CD8-positive, alpha-beta memory T cell (primary cell): ENCODE measurements around the gene CCDC7. TPM values are rescaled to one million over a fixed set of nuclear protein-coding genes. Genes with fewer than 3 reads are reported as not detected.
"Not testable (repeated sequence)": the region's sequence is repeated elsewhere in the genome, so short reads cannot be mapped to it uniquely, and the experiment has no call there.

Experiments used
- CTCF ChIA-PET: fragments of 350-600 bp; sonication (Branson Sonifier 250); formaldehyde crosslinking; loops from one replicate; lab custom pipeline; 2021; ENCODE audit warnings: antibody characterized with exemption; lab: Charles Lee
- POLR2A ChIA-PET: fragments of 350-600 bp; sonication (Branson Sonifier 250); formaldehyde crosslinking; loops from one replicate; lab custom pipeline; 2021; ENCODE audit warnings: antibody characterized with exemption; lab: Charles Lee
- DNase-seq, 5 donors: peaks; one replicate each; pipeline versions ENCODE4 v3.0.0 to v3.0.0-alpha.2; 2020 to 2022; ENCODE audit warnings: mixed read lengths in 1 of 5
- H3K27ac ChIP-seq: one replicate; pipeline ENCODE4 v1.7.0; 2013; ENCODE audit warnings: low read depth, mild to moderate bottlenecking, low read length, moderate library complexity
- H3K27me3 ChIP-seq: 2 replicates; pipeline ENCODE4 v1.7.0; 2013; ENCODE audit warnings: low read length, mild to moderate bottlenecking; ENCODE audit not compliant: insufficient read depth, poor library complexity, severe bottlenecking
- H3K36me3 ChIP-seq: 2 replicates; pipeline ENCODE4 v1.7.0; 2013; ENCODE audit warnings: mild to moderate bottlenecking, low read length, moderate library complexity; ENCODE audit not compliant: insufficient read depth
- H3K4me1 ChIP-seq: 2 replicates; pipeline ENCODE4 v1.7.0; 2013; ENCODE audit warnings: mild to moderate bottlenecking, low read length, moderate library complexity; ENCODE audit not compliant: insufficient read depth
- H3K4me3 ChIP-seq: 2 replicates; pipeline ENCODE4 v1.7.0; 2013; ENCODE audit warnings: mild to moderate bottlenecking, low read length
- H3K9me3 ChIP-seq: 2 replicates; pipeline ENCODE4 v1.7.0; 2013; ENCODE audit warnings: mild to moderate bottlenecking, low read length
- H3K27ac Mint-ChIP-seq, 8 donors: one replicate each; pipeline ENCODE4 v1.8.0; 2020 to 2021; ENCODE audit warnings: mixed read lengths in 8 of 8, mild to moderate bottlenecking in 6 of 8, inconsistent platforms in 3 of 8, moderate library complexity in 3 of 8
- H3K27me3 Mint-ChIP-seq, 2 donors: one replicate each; pipeline ENCODE4 v1.8.0; 2020 to 2021; ENCODE audit warnings: mixed read lengths in 2 of 2, mild to moderate bottlenecking in 1 of 2, moderate library complexity in 1 of 2
- H3K36me3 Mint-ChIP-seq, 3 donors: one replicate each; pipeline ENCODE4 v1.8.0; 2020 to 2021; ENCODE audit warnings: mixed read lengths in 3 of 3, inconsistent platforms in 1 of 3, mild to moderate bottlenecking in 1 of 3
- H3K4me1 Mint-ChIP-seq, 3 donors: one replicate each; pipeline ENCODE4 v1.8.0; 2020 to 2021; ENCODE audit warnings: mixed read lengths in 3 of 3, inconsistent platforms in 1 of 3, mild to moderate bottlenecking in 1 of 3
- H3K4me3 Mint-ChIP-seq, 7 donors: one replicate each; pipeline ENCODE4 v1.8.0; 2020 to 2021; ENCODE audit warnings: mixed read lengths in 7 of 7, mild to moderate bottlenecking in 6 of 7, moderate library complexity in 4 of 7, inconsistent platforms in 2 of 7
- H3K9me3 Mint-ChIP-seq, 5 donors: one replicate each; pipeline ENCODE4 v1.8.0; 2020 to 2022; ENCODE audit warnings: mixed read lengths in 5 of 5, mild to moderate bottlenecking in 3 of 5, moderate library complexity in 2 of 5, inconsistent platforms in 1 of 5
- polyA plus RNA-seq: library from polyadenylated mRNA; unstranded; fragments of 300-500 nt; fragmentation: Illumina TruSeq; gene quantifications from one replicate; pipeline ENCODE4 v1.2.3, GENCODE V29; 2021
- total RNA-seq, 2 experiments: library from RNA; stranded (reverse); gene quantifications; one replicate each; pipeline ENCODE4 v1.2.3, GENCODE V29; 2021

CCDC7 gene
- total and polyA plus RNA-seq, 3 experiments from 2014 or later = 11.6 to 12.2 (median 12.1) TPM

DNA sequence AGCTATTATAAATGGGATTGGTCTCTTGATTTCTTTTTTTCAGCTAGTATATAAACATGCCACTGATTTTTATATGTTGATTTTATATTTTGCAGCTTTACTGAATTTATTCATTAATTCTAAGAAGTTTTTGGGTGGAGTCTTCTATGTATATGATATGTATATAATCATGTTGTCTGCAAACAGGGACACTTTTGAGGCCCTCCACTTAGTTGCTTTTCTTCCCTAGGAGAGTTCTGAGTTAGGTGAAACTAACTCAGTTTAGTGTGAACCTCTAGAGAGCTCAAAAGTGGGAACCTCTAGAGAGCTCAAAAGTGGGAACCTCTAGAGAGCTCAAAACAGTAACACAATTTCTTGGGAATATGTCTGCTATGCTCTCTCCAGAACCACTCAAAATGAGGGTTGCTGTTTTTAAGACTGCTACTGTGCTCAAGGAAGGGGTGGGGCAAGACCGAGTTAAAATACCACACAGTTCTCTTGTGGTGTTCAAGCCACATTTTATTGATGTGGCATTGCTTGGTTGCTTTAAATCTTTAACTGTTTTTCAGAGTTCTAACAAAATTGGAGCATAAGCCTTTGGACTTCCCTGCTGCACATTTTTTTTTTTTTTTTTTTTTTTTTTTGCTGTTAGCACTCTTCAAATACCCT, 13.2 kb downstream of the CCDC7 start:
- Histone ChIP-seq H3K4me3 (peak overlapping the region; percentile 26), H3K9me3 (no peaks in the 10 kb centered on the region), H3K27ac (no peak overlapping the region), H3K27me3 (no peaks in the 10 kb centered on the region), H3K36me3 (peaks cover under 1% of the 10 kb centered on the region), H3K4me1 (peaks cover 41% of the 10 kb centered on the region)
- DNase-seq = peak in 4 of 5 donors; percentile 29 to 86 (median 74)
- no peaks in the 10 kb centered on the region for H3K9me3 Mint-ChIP-seq
- H3K27ac Mint-ChIP-seq = peak overlapping the region; percentile 51 to 90 (median 77)
- peak overlapping the region; percentile 3 to 73 (median 52) for H3K4me3 Mint-ChIP-seq
- POLR2A ChIA-PET = interaction anchor here (1.1 to 3.1 kb wide), 4 partner anchors 14 to 113 kb away, joined by 3 to 15 read pairs (median 4); partner anchors contain the start of gene CCDC7
- CTCF ChIA-PET = interaction anchor here (1.1 to 3.0 kb wide), 3 partner anchors 10 to 88 kb away, joined by 3 to 15 read pairs (median 7); partner anchors contain the start of gene CCDC7
- H3K4me1 Mint-ChIP-seq = peaks cover 43 to 60% (median 54%) of the 10 kb centered on the region in 3 donors
- peaks cover 14 to 26% (median 19%) of the 10 kb centered on the region in 3 donors for H3K36me3 Mint-ChIP-seq
- H3K27me3 Mint-ChIP-seq = no peaks in the 10 kb centered on the region

DNA sequence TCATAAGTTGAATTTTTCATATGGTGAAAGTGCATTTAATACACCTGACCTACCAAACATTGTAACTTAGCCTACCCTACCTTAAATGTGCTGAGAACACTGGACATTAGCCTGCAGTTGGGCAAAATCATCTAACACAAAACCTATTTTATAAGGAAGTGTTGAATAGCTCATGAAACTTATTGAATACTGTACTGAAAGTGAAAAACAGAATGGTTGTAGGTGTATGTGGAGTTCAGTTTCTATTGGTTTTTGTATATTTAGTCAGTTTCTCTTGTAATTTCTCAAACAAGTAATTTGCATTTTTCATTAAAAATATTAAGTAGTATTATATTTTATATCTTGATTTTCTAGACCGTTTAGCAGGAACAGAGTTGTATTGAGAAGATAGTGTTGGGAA, 15.3 kb downstream of the CCDC7 start:
- Histone ChIP-seq H3K4me3 (no peak overlapping the region), H3K27ac (no peak overlapping the region), H3K9me3 (no peaks in the 10 kb centered on the region), H3K36me3 (no peaks in the 10 kb centered on the region), H3K4me1 (peaks cover 41% of the 10 kb centered on the region), H3K27me3 (no peaks in the 10 kb centered on the region)
- H3K4me1 Mint-ChIP-seq = peaks cover 43 to 60% (median 56%) of the 10 kb centered on the region in 3 donors
- ChIA-PET CTCF (no interaction called here), POLR2A (no interaction called here)
- peak overlapping the region in 3 of 8 donors; percentile 29 to 36 (median 33) for H3K27ac Mint-ChIP-seq
- H3K9me3 Mint-ChIP-seq = no peaks in the 10 kb centered on the region
- no peaks in the 10 kb centered on the region for H3K27me3 Mint-ChIP-seq
- no peak for DNase-seq
- no peak overlapping the region for H3K4me3 Mint-ChIP-seq
- H3K36me3 Mint-ChIP-seq = peaks cover 17 to 26% (median 24%) of the 10 kb centered on the region in 3 donors

DNA sequence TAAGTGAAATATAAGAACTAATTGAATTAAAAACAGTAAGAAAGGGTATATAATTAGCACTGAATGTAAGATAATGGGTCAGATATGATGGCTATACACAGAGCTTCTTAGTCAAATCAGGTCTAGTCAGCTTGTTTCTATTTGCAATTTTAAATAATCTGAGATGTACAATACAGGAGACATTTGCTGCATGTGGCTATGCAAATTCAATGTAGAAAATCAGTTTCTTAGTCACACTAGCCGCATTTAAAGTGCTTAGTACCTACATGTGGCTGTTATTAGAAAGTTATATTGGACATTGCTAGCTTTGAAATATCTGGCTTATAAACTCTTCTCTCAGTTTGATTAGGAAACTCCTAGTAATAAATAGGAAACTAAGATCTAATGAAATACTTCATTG, 25.3 kb downstream of the CCDC7 start:
- Histone ChIP-seq H3K4me1 (no peaks in the 10 kb centered on the region), H3K27ac (no peak overlapping the region), H3K36me3 (no peaks in the 10 kb centered on the region), H3K9me3 (no peaks in the 10 kb centered on the region), H3K27me3 (no peaks in the 10 kb centered on the region), H3K4me3 (no peak overlapping the region)
- H3K27me3 Mint-ChIP-seq = no peaks in the 10 kb centered on the region
- ChIA-PET POLR2A (no interaction called here), CTCF (no interaction called here)
- H3K9me3 Mint-ChIP-seq = no peaks in the 10 kb centered on the region
- H3K4me3 Mint-ChIP-seq = no peak overlapping the region
- peaks cover 0 to 20% (median 0%) of the 10 kb centered on the region in 3 donors for H3K4me1 Mint-ChIP-seq
- H3K27ac Mint-ChIP-seq = no peak overlapping the region
- H3K36me3 Mint-ChIP-seq = peaks cover 27 to 65% (median 38%) of the 10 kb centered on the region in 3 donors
- no peak for DNase-seq

DNA sequence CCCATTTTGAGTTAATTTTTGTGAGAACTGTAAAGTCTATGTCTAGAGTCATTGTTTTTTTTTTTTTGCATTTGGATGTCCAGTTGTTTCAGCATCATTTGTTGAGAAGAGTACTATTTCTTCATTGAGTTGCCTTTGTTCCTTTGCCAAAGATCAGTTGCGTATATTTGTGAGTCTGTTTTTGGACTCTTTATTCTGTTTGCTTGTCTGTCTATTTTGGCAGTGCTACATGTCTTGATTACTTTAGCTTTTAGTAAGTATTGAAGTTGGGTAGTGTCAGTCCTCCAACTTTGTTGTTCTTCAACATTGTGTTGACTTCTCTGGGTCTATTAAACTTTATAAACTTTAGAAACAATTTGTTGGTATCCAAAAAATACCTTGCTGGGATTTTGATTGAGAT, 31.6 kb downstream of the CCDC7 start:
- POLR2A ChIA-PET = no interaction called here
- peaks cover 45 to 73% (median 66%) of the 10 kb centered on the region in 3 donors for H3K36me3 Mint-ChIP-seq
- Histone ChIP-seq H3K4me3 (no peak overlapping the region), H3K36me3 (peaks cover 5% of the 10 kb centered on the region), H3K27me3 (no peaks in the 10 kb centered on the region), H3K27ac (no peak overlapping the region), H3K4me1 (no peaks in the 10 kb centered on the region), H3K9me3 (no peaks in the 10 kb centered on the region)
- no peak for DNase-seq
- CTCF ChIA-PET = no interaction called here
- H3K4me3 Mint-ChIP-seq = no peak overlapping the region
- H3K9me3 Mint-ChIP-seq = peaks cover 8 to 17% (median 16%) of the 10 kb centered on the region in 5 donors
- no peak overlapping the region for H3K27ac Mint-ChIP-seq
- H3K27me3 Mint-ChIP-seq = no peaks in the 10 kb centered on the region
- H3K4me1 Mint-ChIP-seq = peaks cover 6 to 16% (median 10%) of the 10 kb centered on the region in 3 donors

DNA sequence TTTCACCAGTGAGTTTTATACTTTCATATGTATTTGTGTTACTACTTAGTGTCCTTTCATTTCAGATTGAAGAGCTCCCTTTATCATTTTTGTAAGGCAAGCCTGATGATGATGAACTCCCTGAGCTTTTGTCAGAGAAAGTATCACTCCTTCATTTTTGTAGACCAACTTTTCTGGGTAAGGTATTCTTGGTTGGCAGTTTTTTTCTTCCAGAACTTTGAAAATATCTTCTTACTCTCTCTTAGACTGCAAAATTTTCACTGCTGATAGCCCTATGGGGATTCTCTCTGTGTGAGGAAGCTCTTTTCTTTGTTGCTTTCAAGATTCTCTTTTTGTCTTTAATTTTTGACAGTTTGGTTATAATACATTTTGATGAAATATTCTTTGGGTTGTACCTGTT, 35.7 kb downstream of the CCDC7 start:
- Mint-ChIP-seq H3K9me3 (peaks cover 16 to 31% (median 26%) of the 10 kb centered on the region in 5 donors), H3K4me3 (no peak overlapping the region), H3K27me3 (no peaks in the 10 kb centered on the region), H3K27ac (no peak overlapping the region), H3K36me3 (peaks cover 42 to 85% (median 76%) of the 10 kb centered on the region in 3 donors), H3K4me1 (peaks cover 9 to 16% (median 15%) of the 10 kb centered on the region in 3 donors)
- ChIA-PET CTCF (interaction anchor here (0.6 kb wide), 1 partner anchor 48 kb away, joined by 4 read pairs; no protein-coding TSS in a partner anchor), POLR2A (no interaction called here)
- Histone ChIP-seq H3K4me1 (no peaks in the 10 kb centered on the region), H3K36me3 (peaks cover 5% of the 10 kb centered on the region), H3K27ac (no peak overlapping the region), H3K9me3 (no peaks in the 10 kb centered on the region), H3K4me3 (no peak overlapping the region), H3K27me3 (no peaks in the 10 kb centered on the region)
- DNase-seq = no peak

DNA sequence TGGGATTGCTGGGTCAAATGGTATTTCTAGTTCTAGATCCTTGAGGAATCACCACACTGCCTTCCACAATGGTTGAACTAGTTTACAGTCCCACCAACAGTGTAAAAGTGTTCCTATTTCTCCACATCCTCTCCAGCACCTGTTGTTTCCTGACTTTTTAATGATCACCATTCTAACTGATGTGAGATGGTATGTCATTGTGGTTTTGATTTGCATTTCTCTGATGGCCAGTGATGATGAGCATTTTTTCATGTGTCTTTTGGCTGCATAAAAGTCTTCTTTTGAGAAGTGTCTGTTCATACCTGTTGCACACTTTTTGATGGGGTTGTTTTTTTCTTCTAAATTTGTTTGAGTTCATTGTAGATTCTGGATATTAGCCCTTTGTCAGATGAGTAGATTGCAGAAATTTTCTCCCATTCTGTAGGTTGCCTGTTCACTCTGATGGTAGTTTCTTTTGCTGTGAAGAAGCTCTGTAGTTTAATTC, 37.1 kb downstream of the CCDC7 start:
- H3K27me3 ChIP-seq, H3K27ac Mint-ChIP-seq, H3K27ac ChIP-seq, CTCF ChIA-PET, H3K27me3 Mint-ChIP-seq, H3K4me1 ChIP-seq, DNase-seq, POLR2A ChIA-PET, H3K9me3 ChIP-seq, H3K36me3 ChIP-seq, H3K4me3 ChIP-seq, H3K4me3 Mint-ChIP-seq: not testable (repeated sequence)
- peaks cover 16 to 38% (median 26%) of the 10 kb centered on the region in 5 donors for H3K9me3 Mint-ChIP-seq
- H3K36me3 Mint-ChIP-seq = peaks cover 41 to 85% (median 79%) of the 10 kb centered on the region in 3 donors
- H3K4me1 Mint-ChIP-seq = peaks cover 4 to 16% (median 13%) of the 10 kb centered on the region in 3 donors

DNA sequence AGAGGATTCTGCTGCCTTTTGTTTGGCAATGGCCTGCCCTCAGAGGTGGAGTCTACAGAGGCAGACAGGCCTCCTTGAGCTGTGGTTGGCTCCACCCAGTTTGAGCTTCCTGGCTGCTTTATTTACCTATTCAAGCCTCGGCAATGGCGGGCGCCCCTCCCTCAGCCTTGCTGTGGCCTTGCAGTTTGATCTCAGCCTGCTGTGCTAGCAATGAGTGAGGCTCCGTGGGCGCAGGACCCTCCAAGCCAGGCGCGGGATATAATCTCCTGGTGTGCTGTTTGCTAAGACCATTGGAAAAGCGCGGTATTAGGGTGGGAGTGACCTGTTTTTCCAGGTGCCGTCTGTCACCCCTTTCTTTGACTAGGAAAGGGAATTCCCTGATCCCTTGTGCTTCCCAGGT, 42.1 kb downstream of the CCDC7 start:
- Mint-ChIP-seq H3K27ac (peak overlapping the region in 1 of 8 donors; percentile 64), H3K9me3 (peaks cover 3 to 33% (median 14%) of the 10 kb centered on the region in 5 donors), H3K36me3 (peaks cover 38 to 77% (median 72%) of the 10 kb centered on the region in 3 donors), H3K4me1 (peaks cover 20 to 34% (median 29%) of the 10 kb centered on the region in 3 donors)
- POLR2A ChIA-PET, H3K27me3 ChIP-seq, H3K27ac ChIP-seq, H3K36me3 ChIP-seq, CTCF ChIA-PET, H3K4me3 Mint-ChIP-seq, H3K27me3 Mint-ChIP-seq, H3K4me1 ChIP-seq, H3K9me3 ChIP-seq, H3K4me3 ChIP-seq, DNase-seq: not testable (repeated sequence)

DNA sequence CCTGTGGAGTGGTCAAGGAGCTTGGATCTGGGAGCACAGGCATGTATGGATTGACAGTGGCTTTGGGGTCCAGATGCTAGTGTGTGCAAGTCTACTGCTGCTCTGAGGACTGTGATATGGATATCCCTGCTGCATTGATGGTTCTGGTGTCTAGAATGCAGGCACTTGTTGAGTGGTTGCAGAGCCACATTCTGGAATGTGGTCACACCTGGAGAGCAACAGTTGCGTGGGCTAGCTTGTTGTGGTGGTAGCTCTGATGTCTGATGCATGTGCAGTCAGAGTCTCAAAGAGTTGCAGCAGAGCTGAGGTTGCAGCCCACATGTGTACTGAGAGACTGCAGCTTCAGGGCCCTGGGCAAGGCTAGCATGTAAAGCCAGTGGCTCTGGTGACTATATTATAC, 43.2 kb downstream of the CCDC7 start:
- CTCF ChIA-PET = no interaction called here
- H3K27ac ChIP-seq = no peak overlapping the region

More for the DNA sequence above, 43.2 kb downstream of the CCDC7 start:
- Mint-ChIP-seq H3K4me3 (peak overlapping the region in 1 of 7 donors; percentile 8), H3K36me3 (peaks cover 37 to 73% (median 69%) of the 10 kb centered on the region in 3 donors), H3K9me3 (peaks cover 3 to 23% (median 9%) of the 10 kb centered on the region in 5 donors), H3K27me3 (no peaks in the 10 kb centered on the region), H3K27ac (peak overlapping the region in 2 of 8 donors; percentile 56 to 60), H3K4me1 (peaks cover 20 to 32% (median 29%) of the 10 kb centered on the region in 3 donors)
- Histone ChIP-seq H3K36me3 (no peaks in the 10 kb centered on the region), H3K4me1 (peaks cover 4% of the 10 kb centered on the region), H3K4me3 (no peak overlapping the region), H3K9me3 (no peaks in the 10 kb centered on the region), H3K27me3 (no peaks in the 10 kb centered on the region)
- POLR2A ChIA-PET = no interaction called here
- DNase-seq = no peak
